ENCODE measurements around the gene DHRS9. TPM values are rescaled to one million over a fixed set of nuclear protein-coding genes. Genes with fewer than 3 reads are reported as not detected.

Gene DHRS9
- total and polyA plus RNA-seq, 2 donors (not counting 1 experiment from before 2014, with no cell fraction given) = 0.25 to 0.94 TPM

- H4K20me1 ChIP-seq (ENCODE audit: control insufficient read depth, insufficient read depth, low read length, poor library complexity, severe bottlenecking) = no peaks in the 10 kb centered on the region
- intact Hi-C loops (cut with micrococcal nuclease) = no loop called here
- H3K9ac ChIP-seq (ENCODE audit: low read length) = no peak overlapping the region
- no peak overlapping the region for H3K4me2 ChIP-seq (replicated peaks; ENCODE audit: low read depth, low read length, poor library complexity, severe bottlenecking)
- no peaks in the 10 kb centered on the region for H3K9me3 Mint-ChIP-seq (ENCODE audit: insufficient read depth)
- WGBS (ENCODE audit: insufficient coverage) = 91% methylated on average over 4 of the region's 4 CpGs
- no peaks in the 10 kb centered on the region for H3K79me2 ChIP-seq (ENCODE audit: control insufficient read depth, insufficient read depth, low read length)
- no peak for DNase-seq
- ChIA-PET POLR2A (no interaction called here), CTCF (interaction anchor here (1.7 kb wide), 1 partner anchor 26 kb away, joined by 4 read pairs; no protein-coding TSS in a partner anchor)
- H3K9me3 ChIP-seq (ENCODE audit: control extremely low read depth in 1 of 3, control insufficient read depth in 2 of 3, insufficient read depth in 1 of 3, low read length in 2 of 3) = no peaks in the 10 kb centered on the region
- H3K4me1 Mint-ChIP-seq = peaks cover 5% of the 10 kb centered on the region
- no peak overlapping the region for H3K4me3 Mint-ChIP-seq
- H3K27me3 Mint-ChIP-seq = no peaks in the 10 kb centered on the region
- H3K27ac ChIP-seq (ENCODE audit: low read length in 2 of 2) = no peak overlapping the region
- TF ChIP-seq, protein P1, sequence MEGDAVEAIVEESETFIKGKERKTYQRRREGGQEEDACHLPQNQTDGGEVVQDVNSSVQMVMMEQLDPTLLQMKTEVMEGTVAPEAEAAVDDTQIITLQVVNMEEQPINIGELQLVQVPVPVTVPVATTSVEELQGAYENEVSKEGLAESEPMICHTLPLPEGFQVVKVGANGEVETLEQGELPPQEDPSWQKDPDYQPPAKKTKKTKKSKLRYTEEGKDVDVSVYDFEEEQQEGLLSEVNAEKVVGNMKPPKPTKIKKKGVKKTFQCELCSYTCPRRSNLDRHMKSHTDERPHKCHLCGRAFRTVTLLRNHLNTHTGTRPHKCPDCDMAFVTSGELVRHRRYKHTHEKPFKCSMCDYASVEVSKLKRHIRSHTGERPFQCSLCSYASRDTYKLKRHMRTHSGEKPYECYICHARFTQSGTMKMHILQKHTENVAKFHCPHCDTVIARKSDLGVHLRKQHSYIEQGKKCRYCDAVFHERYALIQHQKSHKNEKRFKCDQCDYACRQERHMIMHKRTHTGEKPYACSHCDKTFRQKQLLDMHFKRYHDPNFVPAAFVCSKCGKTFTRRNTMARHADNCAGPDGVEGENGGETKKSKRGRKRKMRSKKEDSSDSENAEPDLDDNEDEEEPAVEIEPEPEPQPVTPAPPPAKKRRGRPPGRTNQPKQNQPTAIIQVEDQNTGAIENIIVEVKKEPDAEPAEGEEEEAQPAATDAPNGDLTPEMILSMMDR (IDR thresholded peaks at IDR 0.05) = no peak
- no peak for TF ChIP-seq EZH2 (IDR thresholded peaks at IDR 0.05; ENCODE audit: borderline replicate concordance, insufficient read depth, low read depth, low read length, poor library complexity, severe bottlenecking)
- ATAC-seq (ENCODE audit: low read depth) = no peak
- H3K4me3 ChIP-seq (ENCODE audit: control extremely low read depth in 1 of 5, extremely low read depth in 1 of 5, insufficient read depth in 1 of 5, low read depth in 2 of 5, low read length in 4 of 5) = no peak overlapping the region
- H2AFZ ChIP-seq (ENCODE audit: insufficient read depth, low read depth, low read length, poor library complexity, severe bottlenecking) = no peak overlapping the region
- H3K4me1 ChIP-seq (ENCODE audit: control insufficient read depth in 2 of 2, insufficient read depth in 2 of 2, low read length in 2 of 2) = peaks cover 6 to 7% of the 10 kb centered on the region in 2 donors
- H3K27ac Mint-ChIP-seq = no peak overlapping the region
- H3K27me3 ChIP-seq (replicated peaks in 1 of 4; ENCODE audit: control extremely low read depth in 1 of 4, control insufficient read depth in 3 of 4, insufficient read depth in 4 of 4, low read length in 3 of 4) = peaks cover 0 to 17% (median 4%) of the 10 kb centered on the region in 4 experiments
- no peaks in the 10 kb centered on the region for H3K36me3 ChIP-seq (replicated peaks in 1 of 2; ENCODE audit: control extremely low read depth in 1 of 2, control insufficient read depth in 1 of 2, extremely low read depth in 1 of 2, insufficient read depth in 2 of 2, low read length in 1 of 2)
These were observed 44.7 kb downstream of the DHRS9 start for GRCh38 chr2:169114056-169114455.

GRCh38 chr2:169116327-169116726, 47.0 kb downstream of the DHRS9 start:
- Histone ChIP-seq H3K9ac (ENCODE audit: low read length) (no peak overlapping the region), H3K9me3 (ENCODE audit: control extremely low read depth in 1 of 3, control insufficient read depth in 2 of 3, insufficient read depth in 1 of 3, low read length in 2 of 3) (no peaks in the 10 kb centered on the region), H3K4me3 (ENCODE audit: control extremely low read depth in 1 of 5, extremely low read depth in 1 of 5, insufficient read depth in 1 of 5, low read depth in 2 of 5, low read length in 4 of 5) (no peak overlapping the region), H3K36me3 (replicated peaks in 1 of 2; ENCODE audit: control extremely low read depth in 1 of 2, control insufficient read depth in 1 of 2, extremely low read depth in 1 of 2, insufficient read depth in 2 of 2, low read length in 1 of 2) (no peaks in the 10 kb centered on the region), H3K4me1 (ENCODE audit: control insufficient read depth in 2 of 2, insufficient read depth in 2 of 2, low read length in 2 of 2) (no peaks in the 10 kb centered on the region), H4K20me1 (ENCODE audit: control insufficient read depth, insufficient read depth, low read length, poor library complexity, severe bottlenecking) (no peaks in the 10 kb centered on the region), H2AFZ (ENCODE audit: insufficient read depth, low read depth, low read length, poor library complexity, severe bottlenecking) (no peak overlapping the region), H3K27me3 (replicated peaks in 1 of 4; ENCODE audit: control extremely low read depth in 1 of 4, control insufficient read depth in 3 of 4, insufficient read depth in 4 of 4, low read length in 3 of 4) (peaks cover 0 to 11% (median 7%) of the 10 kb centered on the region in 4 experiments), H3K4me2 (replicated peaks; ENCODE audit: low read depth, low read length, poor library complexity, severe bottlenecking) (no peak overlapping the region), H3K27ac (ENCODE audit: low read length in 2 of 2) (no peak overlapping the region), H3K79me2 (ENCODE audit: control insufficient read depth, insufficient read depth, low read length) (no peaks in the 10 kb centered on the region)
- intact Hi-C loops (cut with micrococcal nuclease) = no loop called here
- H3K4me3 Mint-ChIP-seq = no peak overlapping the region
- DNase-seq (no peak), ATAC-seq (ENCODE audit: low read depth) (no peak)
- peaks cover 3% of the 10 kb centered on the region for H3K27me3 Mint-ChIP-seq
- CTCF ChIA-PET = interaction anchor here (0.9 to 1.0 kb wide), 2 partner anchors 15 to 24 kb away, joined by 3 read pairs; no protein-coding TSS in a partner anchor
- H3K27ac Mint-ChIP-seq = no peak overlapping the region
- POLR2A ChIA-PET = no interaction called here
- WGBS (ENCODE audit: insufficient coverage) = 86% methylated on average over 1 of the region's 2 CpGs
- no peaks in the 10 kb centered on the region for H3K9me3 Mint-ChIP-seq (ENCODE audit: insufficient read depth)
- H3K4me1 Mint-ChIP-seq = no peaks in the 10 kb centered on the region
- no peak for TF ChIP-seq EZH2 (IDR thresholded peaks at IDR 0.05; ENCODE audit: borderline replicate concordance, insufficient read depth, low read depth, low read length, poor library complexity, severe bottlenecking)
- TF ChIP-seq, protein P1 (IDR thresholded peaks at IDR 0.05) = no peak

Measured in B cell (primary cell).